GM19025 (cell line): ENCODE measurements around the gene CAT.

Experiments used
- ATAC-seq: cut with Tn5 transposase; IDR thresholded peaks from one replicate; pipeline ENCODE4 v1.9.1; 2021; ENCODE audit warnings: mild to moderate bottlenecking, low read depth, moderate library complexity; ENCODE audit not compliant: unreplicated experiment

CAT gene

DNA sequence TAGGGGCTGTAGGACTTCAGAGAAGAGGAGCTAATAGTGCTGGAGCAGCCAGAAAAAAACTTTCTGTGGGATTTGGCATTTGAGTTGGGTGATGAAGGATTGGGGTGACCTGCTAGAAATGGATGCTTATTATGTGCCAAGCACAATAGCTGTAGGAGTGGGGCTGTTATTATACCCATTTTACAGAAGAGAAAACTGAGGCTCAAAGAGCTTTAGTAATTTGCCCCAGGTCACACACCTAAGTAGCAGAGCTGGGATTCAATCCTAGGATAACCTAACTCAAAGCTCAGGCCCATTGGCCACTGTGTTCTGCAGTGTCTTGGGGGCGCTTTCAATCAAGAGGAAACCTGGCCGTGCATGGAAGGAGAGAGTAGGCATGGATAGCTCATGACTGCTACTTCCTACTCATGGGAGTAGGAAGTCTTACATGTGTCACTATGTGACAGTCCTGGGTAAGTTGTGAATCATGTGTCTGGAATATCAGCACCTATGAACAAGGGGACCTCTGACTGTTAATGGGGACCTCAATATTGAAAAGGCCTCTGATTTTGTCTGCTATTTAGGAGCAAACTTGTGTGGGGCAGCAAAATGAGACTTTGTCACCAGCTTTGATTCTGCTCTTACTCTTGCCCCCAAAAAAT lies 81.0 kb downstream of the CAT start:
- ATAC-seq, result no peak

DNA sequence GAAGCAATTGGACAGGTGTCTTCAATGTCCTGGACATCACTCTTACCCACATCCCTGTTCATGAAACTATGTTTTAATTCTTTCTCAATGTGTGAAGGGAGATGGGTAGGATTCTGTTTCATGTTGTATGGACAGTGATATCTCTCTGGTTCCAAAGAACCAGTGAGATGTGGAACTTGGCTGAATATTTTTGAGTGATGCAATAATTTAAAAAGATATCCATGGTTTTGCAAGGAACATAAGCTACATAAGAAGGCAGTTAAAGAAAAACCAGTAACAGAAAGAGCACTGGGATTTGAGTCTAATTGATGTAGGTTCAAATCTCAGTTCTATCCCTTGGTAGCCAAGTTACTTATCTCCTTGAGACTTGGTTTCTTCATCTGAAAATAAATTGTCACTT lies 82.5 kb downstream of the CAT start:
- no peak for ATAC-seq
